ENCODE measurements around the gene PTPRN2. TPM values are rescaled to one million over a fixed set of nuclear protein-coding genes. Genes with fewer than 3 reads are reported as not detected.

Gene PTPRN2
- total and polyA plus RNA-seq, 2 donors (not counting 3 experiments of a cell fraction or from before 2014, with no cell fraction given) = 0.62 to 0.88 TPM

DNA sequence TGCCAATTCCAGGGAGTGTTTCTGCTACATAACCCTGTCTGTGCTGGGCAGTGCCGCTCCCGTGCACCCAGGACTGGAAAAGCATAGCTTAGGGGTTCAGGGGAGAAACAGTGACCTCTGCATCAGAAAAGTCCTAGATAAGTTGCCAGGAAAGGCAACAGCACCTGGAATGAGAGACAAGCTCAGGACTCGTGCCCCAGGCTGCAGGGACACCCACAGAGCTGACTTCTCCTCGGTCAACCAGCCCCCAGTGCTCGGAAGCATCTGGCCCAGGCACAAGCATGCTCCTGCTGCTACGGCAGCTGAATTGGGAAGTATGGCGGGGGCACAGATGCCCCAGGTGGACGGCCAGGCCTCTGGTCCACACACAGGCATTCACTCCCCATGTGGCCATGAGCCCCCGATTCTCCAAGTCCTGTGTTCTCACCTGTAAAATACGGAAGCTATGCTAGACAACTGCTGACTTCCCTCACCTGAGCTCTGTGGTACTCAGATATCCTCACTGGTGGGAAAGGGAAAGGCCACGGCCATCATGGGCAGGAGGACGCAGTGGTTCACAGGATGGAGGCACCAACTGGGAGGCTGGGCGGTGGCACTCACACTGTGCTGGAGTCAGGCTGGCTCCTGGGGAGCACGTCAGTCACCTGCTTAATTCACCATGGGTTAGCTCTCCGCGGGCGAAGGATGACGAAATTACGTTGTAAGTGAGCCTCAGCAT is 220.5 kb downstream of the PTPRN2 start:
- Histone ChIP-seq H3K9ac (replicated peaks; ENCODE audit: extremely low read depth, insufficient read depth, low read length) (no peak overlapping the region), H4K20me1 (replicated peaks; ENCODE audit: control insufficient read depth, extremely low read depth, insufficient read depth, low read length) (no peaks in the 10 kb centered on the region), H3K9me1 (replicated peaks; ENCODE audit: control insufficient read depth, extremely low read depth, insufficient read depth, low read length) (no peaks in the 10 kb centered on the region), H3K27ac (ENCODE audit: insufficient read depth, low read depth, low read length) (no peak overlapping the region), H3K9me3 (replicated peaks; ENCODE audit: control insufficient read depth, insufficient read depth, low read length) (peaks cover 4% of the 10 kb centered on the region), H3K4me1 (ENCODE audit: control insufficient read depth, extremely low read depth, insufficient read depth, low read length) (no peaks in the 10 kb centered on the region), H3K36me3 (ENCODE audit: control insufficient read depth in 2 of 2, extremely low read depth in 1 of 2, insufficient read depth in 2 of 2, low read length in 2 of 2) (no peaks in the 10 kb centered on the region), H2AFZ (ENCODE audit: low read depth, low read length) (no peak overlapping the region), H3K27me3 (ENCODE audit: control insufficient read depth in 2 of 2, insufficient read depth in 2 of 2, low read length in 2 of 2) (no peaks in the 10 kb centered on the region), H3K4me3 (replicated peaks in 1 of 3; ENCODE audit: insufficient read depth in 1 of 3, low read depth in 1 of 3, low read length in 3 of 3) (no peak overlapping the region), H3K4me2 (ENCODE audit: insufficient read depth, low read length) (no peak overlapping the region), H3K79me2 (ENCODE audit: control insufficient read depth, insufficient read depth, low read length) (no peaks in the 10 kb centered on the region)
- ChIA-PET POLR2A (no interaction called here), CTCF (no interaction called here)
- intact Hi-C loops (cut with micrococcal nuclease) = no loop called here
- DNase-seq (ENCODE audit: low read depth, low spot score) = no peak
- no TSS peak for BruUV-seq (replicated peaks)
- dilution Hi-C loops (cut with MboI; ENCODE audit: extremely low pct_ligation_motif_present, low sequenced_read_pairs) = no loop called here
- FAIRE-seq = no peak
- TF ChIP-seq, protein P1, sequence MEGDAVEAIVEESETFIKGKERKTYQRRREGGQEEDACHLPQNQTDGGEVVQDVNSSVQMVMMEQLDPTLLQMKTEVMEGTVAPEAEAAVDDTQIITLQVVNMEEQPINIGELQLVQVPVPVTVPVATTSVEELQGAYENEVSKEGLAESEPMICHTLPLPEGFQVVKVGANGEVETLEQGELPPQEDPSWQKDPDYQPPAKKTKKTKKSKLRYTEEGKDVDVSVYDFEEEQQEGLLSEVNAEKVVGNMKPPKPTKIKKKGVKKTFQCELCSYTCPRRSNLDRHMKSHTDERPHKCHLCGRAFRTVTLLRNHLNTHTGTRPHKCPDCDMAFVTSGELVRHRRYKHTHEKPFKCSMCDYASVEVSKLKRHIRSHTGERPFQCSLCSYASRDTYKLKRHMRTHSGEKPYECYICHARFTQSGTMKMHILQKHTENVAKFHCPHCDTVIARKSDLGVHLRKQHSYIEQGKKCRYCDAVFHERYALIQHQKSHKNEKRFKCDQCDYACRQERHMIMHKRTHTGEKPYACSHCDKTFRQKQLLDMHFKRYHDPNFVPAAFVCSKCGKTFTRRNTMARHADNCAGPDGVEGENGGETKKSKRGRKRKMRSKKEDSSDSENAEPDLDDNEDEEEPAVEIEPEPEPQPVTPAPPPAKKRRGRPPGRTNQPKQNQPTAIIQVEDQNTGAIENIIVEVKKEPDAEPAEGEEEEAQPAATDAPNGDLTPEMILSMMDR (IDR thresholded peaks at IDR 0.05; ENCODE audit: extremely low read depth in 1 of 2, insufficient read depth in 1 of 2, low read depth in 1 of 2, low read length in 2 of 2) = no peak

DNA sequence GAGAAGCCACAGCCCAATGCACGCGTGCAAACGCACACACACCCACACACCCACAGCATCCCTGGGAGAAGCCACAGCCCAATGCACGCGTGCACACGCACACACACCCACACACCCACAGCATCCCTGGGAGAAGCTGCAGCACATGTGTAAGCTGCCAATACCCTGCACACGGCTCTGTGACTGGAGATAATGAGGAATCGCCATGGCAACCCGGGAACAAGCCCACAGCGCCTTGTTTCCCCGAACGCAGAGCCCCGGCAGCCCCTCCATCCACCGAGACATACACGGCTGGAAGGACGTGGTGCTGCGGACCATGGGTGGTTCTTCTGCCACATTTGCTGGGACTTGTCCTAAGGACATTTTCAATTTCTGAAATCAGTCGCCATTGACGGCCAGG is 221.3 kb downstream of the PTPRN2 start:
- BruUV-seq (replicated peaks) = no TSS peak
- FAIRE-seq = no peak
- no peak for TF ChIP-seq MYC (IDR thresholded peaks at IDR 0.05; ENCODE audit: low read depth, low read length)
- no peak for TF ChIP-seq POLR2AphosphoS5 (IDR thresholded peaks at IDR 0.05; ENCODE audit: insufficient read depth, low read depth, low read length)
- TF ChIP-seq GATA2 (IDR thresholded peaks at IDR 0.05; ENCODE audit: insufficient read depth, insufficient read length, low read depth, low read length) = no peak
- no peak for TF ChIP-seq JUN (IDR thresholded peaks at IDR 0.05; ENCODE audit: borderline replicate concordance, insufficient read depth, insufficient read length, low read depth)
- TF ChIP-seq, protein P2, sequence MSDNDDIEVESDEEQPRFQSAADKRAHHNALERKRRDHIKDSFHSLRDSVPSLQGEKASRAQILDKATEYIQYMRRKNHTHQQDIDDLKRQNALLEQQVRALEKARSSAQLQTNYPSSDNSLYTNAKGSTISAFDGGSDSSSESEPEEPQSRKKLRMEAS (IDR thresholded peaks at IDR 0.05; ENCODE audit: insufficient read depth, insufficient read length) = no peak
- no peak for TF ChIP-seq POLR2A (IDR thresholded peaks at IDR 0.05; ENCODE audit: low read depth, low read length)
- TF ChIP-seq, protein P1 (IDR thresholded peaks at IDR 0.05; ENCODE audit: extremely low read depth in 1 of 2, insufficient read depth in 1 of 2, low read depth in 1 of 2, low read length in 2 of 2) = no peak
- TF ChIP-seq EZH2 (IDR thresholded peaks at IDR 0.05; ENCODE audit: borderline replicate concordance, low read depth, low read length, severe bottlenecking) = no peak
- TF ChIP-seq FOS (IDR thresholded peaks at IDR 0.05; ENCODE audit: borderline replicate concordance, insufficient read depth, low read length) = no peak
- H4K20me1 ChIP-seq (replicated peaks; ENCODE audit: control insufficient read depth, extremely low read depth, insufficient read depth, low read length) = no peaks in the 10 kb centered on the region
- H3K9me3 ChIP-seq (replicated peaks; ENCODE audit: control insufficient read depth, insufficient read depth, low read length) = peaks cover 4% of the 10 kb centered on the region
- H3K27ac ChIP-seq (ENCODE audit: insufficient read depth, low read depth, low read length) = no peak overlapping the region
- no peak for DNase-seq (ENCODE audit: low read depth, low spot score)
- H3K36me3 ChIP-seq (ENCODE audit: control insufficient read depth in 2 of 2, extremely low read depth in 1 of 2, insufficient read depth in 2 of 2, low read length in 2 of 2) = no peaks in the 10 kb centered on the region
- H3K9ac ChIP-seq (replicated peaks; ENCODE audit: extremely low read depth, insufficient read depth, low read length) = no peak overlapping the region
- H2AFZ ChIP-seq (ENCODE audit: low read depth, low read length) = no peak overlapping the region
- no peaks in the 10 kb centered on the region for H3K4me1 ChIP-seq (ENCODE audit: control insufficient read depth, extremely low read depth, insufficient read depth, low read length)
- no peak overlapping the region for H3K4me2 ChIP-seq (ENCODE audit: insufficient read depth, low read length)
- H3K4me3 ChIP-seq (replicated peaks in 1 of 3; ENCODE audit: insufficient read depth in 1 of 3, low read depth in 1 of 3, low read length in 3 of 3) = no peak overlapping the region
- POLR2A ChIA-PET = no interaction called here
- H3K79me2 ChIP-seq (ENCODE audit: control insufficient read depth, insufficient read depth, low read length) = no peaks in the 10 kb centered on the region
- dilution Hi-C loops (cut with MboI; ENCODE audit: extremely low pct_ligation_motif_present, low sequenced_read_pairs) (no loop called here), intact Hi-C loops (cut with micrococcal nuclease) (no loop called here)
- no peaks in the 10 kb centered on the region for H3K27me3 ChIP-seq (ENCODE audit: control insufficient read depth in 2 of 2, insufficient read depth in 2 of 2, low read length in 2 of 2)
- no peaks in the 10 kb centered on the region for H3K9me1 ChIP-seq (replicated peaks; ENCODE audit: control insufficient read depth, extremely low read depth, insufficient read depth, low read length)
- CTCF ChIA-PET = no interaction called here

Measured in endothelial cell of umbilical vein (primary cell).